ENCODE results near the gene IL11RA. TPM values are rescaled to one million over a fixed set of nuclear protein-coding genes. Genes with fewer than 3 reads are reported as not detected.
A peak's percentile ranks its signal among the peaks of the same experiment; 100 is the strongest.
"Not testable (repeated sequence)": the region's sequence is repeated elsewhere in the genome, so short reads cannot be mapped to it uniquely, and the experiment has no call there.

Gene IL11RA
- total and polyA plus RNA-seq, 2 experiments from 2014 or later: 44.1 to 52.3 TPM

GRCh38 chr9:34635556-34635955 lies 16.4 kb upstream of the IL11RA start:
- Histone ChIP-seq H3K4me2 (ENCODE audit: unreplicated experiment) (peak overlapping the region; percentile 30), H3F3A (ENCODE audit: insufficient read depth) (peaks cover 7% of the 10 kb centered on the region; the same call in 1 of the 2 replicates), H3K27me3 (replicated peaks; ENCODE audit: insufficient read depth) (0 out of 2 replicates have a peak, but pooled peaks cover 1% of the 10 kb centered on the region), H3K79me2 (ENCODE audit: insufficient read depth) (peaks cover 23% of the 10 kb centered on the region), H3K36me3 (ENCODE audit: low read depth) (no peaks in the 10 kb centered on the region), H3K4me3 (no peak overlapping the region), H2AFZ (no peak overlapping the region), H3K27ac (no peak overlapping the region), H3K9me3 (ENCODE audit: low read depth) (no peaks in the 10 kb centered on the region), H3K9me2 (ENCODE audit: insufficient read depth) (no peaks in the 10 kb centered on the region), H4K20me1 (ENCODE audit: insufficient read depth) (no peaks in the 10 kb centered on the region), H3K9ac (no peak overlapping the region), H3K4me1 (ENCODE audit: insufficient read depth) (peaks cover 9% of the 10 kb centered on the region)
- WGBS, 2 experiments (ENCODE audit: low coverage in 1 of 2, low lambda C conversion rate in 2 of 2, missing lambda C conversion rate in 2 of 2): 84 to 89% methylated on average over 14 of the region's 14 CpGs
- DNase-seq: no peak
- TF ChIP-seq EZH2 (IDR thresholded peaks at IDR 0.05; ENCODE audit: insufficient read depth, poor library complexity, severe bottlenecking) (no peak), EZH2phosphoT487 (IDR thresholded peaks at IDR 0.05; ENCODE audit: insufficient read depth, low read depth) (no peak)
- in situ Hi-C loops (cut with MboI): no loop called here

- in situ Hi-C loops (cut with MboI): no loop called here
- no peaks in the 10 kb centered on the region for H4K20me1 ChIP-seq (ENCODE audit: insufficient read depth)
- no peaks in the 10 kb centered on the region for H3K9me2 ChIP-seq (ENCODE audit: insufficient read depth)
- H3K4me3 ChIP-seq: peak overlapping the region; percentile 79
- no peak for DNase-seq
- WGBS, 2 experiments (ENCODE audit: low coverage in 1 of 2, low lambda C conversion rate in 2 of 2, missing lambda C conversion rate in 2 of 2): 3 to 6% methylated on average over 17 to 23 of the region's 23 CpGs
- no peaks in the 10 kb centered on the region for H3F3A ChIP-seq (ENCODE audit: insufficient read depth)
- peak overlapping the region; percentile 48 for H3K27ac ChIP-seq
- TF ChIP-seq EZH2phosphoT487 (IDR thresholded peaks at IDR 0.05; ENCODE audit: insufficient read depth, low read depth) (no peak), EZH2 (IDR thresholded peaks at IDR 0.05; ENCODE audit: insufficient read depth, poor library complexity, severe bottlenecking) (no peak)
- peaks cover 23% of the 10 kb centered on the region for H3K79me2 ChIP-seq (ENCODE audit: insufficient read depth)
- no peaks in the 10 kb centered on the region for H3K27me3 ChIP-seq (replicated peaks; ENCODE audit: insufficient read depth)
- H3K9ac ChIP-seq: peak overlapping the region; percentile 85
- H3K4me2 ChIP-seq (ENCODE audit: unreplicated experiment): peak overlapping the region; percentile 88
- H3K9me3 ChIP-seq (ENCODE audit: low read depth): no peaks in the 10 kb centered on the region
- peaks cover 9% of the 10 kb centered on the region for H3K4me1 ChIP-seq (ENCODE audit: insufficient read depth)
- peak overlapping the region; percentile 93 for H2AFZ ChIP-seq
- H3K36me3 ChIP-seq (ENCODE audit: low read depth): no peaks in the 10 kb centered on the region
These were observed 15.1 kb upstream of the IL11RA start for GRCh38 chr9:34636791-34637355.

- Histone ChIP-seq H2AFZ (peak within 1 kb of the TSS; percentile 93), H3K9ac (peak within 1 kb of the TSS; percentile 85), H3K79me2 (ENCODE audit: insufficient read depth) (peaks cover 23% of the 10 kb centered on the region), H3K4me1 (ENCODE audit: insufficient read depth) (peaks cover 9% of the 10 kb centered on the region), H4K20me1 (ENCODE audit: insufficient read depth) (no peaks in the 10 kb centered on the region), H3K9me2 (ENCODE audit: insufficient read depth) (no peaks in the 10 kb centered on the region), H3K27me3 (replicated peaks; ENCODE audit: insufficient read depth) (no peaks in the 10 kb centered on the region), H3K9me3 (ENCODE audit: low read depth) (no peaks in the 10 kb centered on the region), H3K4me2 (ENCODE audit: unreplicated experiment) (peak within 1 kb of the TSS; percentile 88), H3K4me3 (peak within 1 kb of the TSS; percentile 79), H3K27ac (peak within 1 kb of the TSS; percentile 48), H3F3A (ENCODE audit: insufficient read depth) (no peaks in the 10 kb centered on the region), H3K36me3 (ENCODE audit: low read depth) (no peaks in the 10 kb centered on the region)
- DNase-seq: peak; percentile 96
- in situ Hi-C loops (cut with MboI): no loop called here
- TF ChIP-seq EZH2 (IDR thresholded peaks at IDR 0.05; ENCODE audit: insufficient read depth, poor library complexity, severe bottlenecking) (no peak), EZH2phosphoT487 (IDR thresholded peaks at IDR 0.05; ENCODE audit: insufficient read depth, low read depth) (no peak)
- WGBS, 2 experiments (ENCODE audit: low coverage in 1 of 2, low lambda C conversion rate in 2 of 2, missing lambda C conversion rate in 2 of 2): 1% methylated on average over 57 to 68 of the region's 74 CpGs
These were observed 14.4 kb upstream of the IL11RA start, which contains the start of gene SIGMAR1 for GRCh38 chr9:34637356-34638137. TSS of gene SIGMAR1 (minus strand) at chr9:34637787. CDS start at chr9:34637697, 90 bp downstream.

- 13 to 16% methylated on average over 7 of the region's 7 CpGs for WGBS, 2 experiments (ENCODE audit: low coverage in 1 of 2, low lambda C conversion rate in 2 of 2, missing lambda C conversion rate in 2 of 2)
- Histone ChIP-seq H3K9me3 (ENCODE audit: low read depth) (no peaks in the 10 kb centered on the region), H3K4me2 (ENCODE audit: unreplicated experiment) (peak overlapping the region; percentile 88), H3K9me2 (ENCODE audit: insufficient read depth) (no peaks in the 10 kb centered on the region), H3K27me3 (replicated peaks; ENCODE audit: insufficient read depth) (no peaks in the 10 kb centered on the region), H3K9ac (peak overlapping the region; percentile 85), H3K27ac (peak overlapping the region; percentile 48; the same call in 1 of the 2 replicates), H3K4me1 (ENCODE audit: insufficient read depth) (peaks cover 9% of the 10 kb centered on the region), H4K20me1 (ENCODE audit: insufficient read depth) (no peaks in the 10 kb centered on the region), H3K36me3 (ENCODE audit: low read depth) (no peaks in the 10 kb centered on the region), H2AFZ (peak overlapping the region; percentile 93), H3K4me3 (peak overlapping the region; percentile 79), H3K79me2 (ENCODE audit: insufficient read depth) (peaks cover 23% of the 10 kb centered on the region), H3F3A (ENCODE audit: insufficient read depth) (no peaks in the 10 kb centered on the region)
- TF ChIP-seq EZH2phosphoT487 (IDR thresholded peaks at IDR 0.05; ENCODE audit: insufficient read depth, low read depth): no peak
- no peak for TF ChIP-seq EZH2 (IDR thresholded peaks at IDR 0.05; ENCODE audit: insufficient read depth, poor library complexity, severe bottlenecking)
- DNase-seq: no peak
- in situ Hi-C loops (cut with MboI): no loop called here
These were observed 13.9 kb upstream of the IL11RA start for GRCh38 chr9:34638138-34638445.

GRCh38 chr9:34639322-34639721 lies 12.7 kb upstream of the IL11RA start:
- WGBS, 2 experiments (ENCODE audit: low coverage in 1 of 2, low lambda C conversion rate in 2 of 2, missing lambda C conversion rate in 2 of 2): 95 to 98% methylated on average over 8 of the region's 8 CpGs
- H3K4me3 ChIP-seq; DNase-seq; H3K27me3 ChIP-seq (replicated peaks; ENCODE audit: insufficient read depth); H3F3A ChIP-seq (ENCODE audit: insufficient read depth); H3K36me3 ChIP-seq (ENCODE audit: low read depth); in situ Hi-C loops (cut with MboI); H3K27ac ChIP-seq; H4K20me1 ChIP-seq (ENCODE audit: insufficient read depth); H3K4me2 ChIP-seq (ENCODE audit: unreplicated experiment); H3K9me3 ChIP-seq (ENCODE audit: low read depth); H3K4me1 ChIP-seq (ENCODE audit: insufficient read depth); H2AFZ ChIP-seq; H3K9me2 ChIP-seq (ENCODE audit: insufficient read depth); H3K9ac ChIP-seq: not testable (repeated sequence)
- peaks cover 23% of the 10 kb centered on the region for H3K79me2 ChIP-seq (ENCODE audit: insufficient read depth)
